Measurements from ENCODE around the gene ABCB1.

The ABCB1 gene

GRCh38 chr7:87600130-87601124 lies at the start of gene ABCB1:
TSS of gene ABCB1 (minus strand) at chr7:87600884. CDS start at chr7:87600184, 700 bp downstream.
- peak; percentile 56 for DNase-seq

GRCh38 chr7:87648316-87648715 lies 47.6 kb upstream of the ABCB1 start:
- no peak for DNase-seq

- no peak for DNase-seq
Observed at GRCh38 chr7:87645446-87645845, 44.8 kb upstream of the ABCB1 start.

- no peak for DNase-seq
Observed at GRCh38 chr7:87635921-87636320, 35.2 kb upstream of the ABCB1 start.

- no peak for DNase-seq
Observed at GRCh38 chr7:87628780-87629569, 28.3 kb upstream of the ABCB1 start.

- no peak for DNase-seq
Observed at GRCh38 chr7:87627634-87627994, 26.9 kb upstream of the ABCB1 start.

- no peak for DNase-seq
Observed at GRCh38 chr7:87625101-87625500, 24.4 kb upstream of the ABCB1 start.

- no peak for DNase-seq
Observed at GRCh38 chr7:87624628-87625027, 23.9 kb upstream of the ABCB1 start.

GRCh38 chr7:87615197-87615596 lies 14.5 kb upstream of the ABCB1 start:
- DNase-seq, result no peak

GRCh38 chr7:87609916-87610315 lies 9.2 kb upstream of the ABCB1 start:
- no peak for DNase-seq

- no peak for DNase-seq
Observed at GRCh38 chr7:87608431-87608830, 7.7 kb upstream of the ABCB1 start.

GRCh38 chr7:87604264-87604663 lies 3.6 kb upstream of the ABCB1 start:
- no peak for DNase-seq

GRCh38 chr7:87599336-87599735 lies 1.3 kb downstream of the ABCB1 start:
- DNase-seq, result peak; percentile 64

GRCh38 chr7:87598234-87599009 lies 2.3 kb downstream of the ABCB1 start:
- no peak for DNase-seq

GRCh38 chr7:87596696-87597095 lies 4.0 kb downstream of the ABCB1 start:
- no peak for DNase-seq

- DNase-seq, result no peak
Observed at GRCh38 chr7:87596136-87596535, 4.5 kb downstream of the ABCB1 start.

GRCh38 chr7:87592300-87592699 lies 8.4 kb downstream of the ABCB1 start:
- no peak for DNase-seq

GRCh38 chr7:87591211-87591610 lies 9.5 kb downstream of the ABCB1 start:
- no peak for DNase-seq

GRCh38 chr7:87590578-87590977 lies 10.1 kb downstream of the ABCB1 start:
- no peak for DNase-seq

- DNase-seq, result no peak
Observed at GRCh38 chr7:87589631-87590030, 11.1 kb downstream of the ABCB1 start.

GRCh38 chr7:87581723-87582122 lies 19.0 kb downstream of the ABCB1 start:
- no peak for DNase-seq

GRCh38 chr7:87580636-87581035 lies 20.0 kb downstream of the ABCB1 start:
- DNase-seq, result no peak

GRCh38 chr7:87575521-87575920 lies 25.2 kb downstream of the ABCB1 start:
- no peak for DNase-seq

Measured in CD4-positive, alpha-beta T cell treated with Interleukin-15 for 1 hour (primary cell).